Spleen (tissue), 11 donors: ENCODE measurements around the gene SPON1. TPM values are rescaled to one million over a fixed set of nuclear protein-coding genes. Genes with fewer than 3 reads are reported as not detected.

Experiments used
- DNase-seq: peaks from one replicate; pipeline ENCODE4 v3.0.0-alpha.2; 2020
- H3K27ac ChIP-seq, 8 donors: fragments of 200-600 bp; sonication (generic) in 7 of 8; 1 replicate in 4 of 8; 2 replicates in 4 of 8; pipeline versions ENCODE4 v1.5.0 to v1.8.0; 2016 to 2021; ENCODE audit warnings: inconsistent platforms in 4 of 8, mild to moderate bottlenecking in 4 of 8, moderate library complexity in 1 of 8
- H3K27me3 ChIP-seq, 7 donors: fragments of 200-600 bp; sonication (generic) in 6 of 7; replicated peaks in 1 of 7; 1 replicate in 4 of 7; 2 replicates in 3 of 7; pipeline versions ENCODE4 v1.5.0 to v1.8.0; 2016 to 2021; ENCODE audit warnings: inconsistent platforms in 3 of 7, mild to moderate bottlenecking in 1 of 7
- H3K36me3 ChIP-seq, 6 donors: fragments of 200-600 bp; sonication (generic) in 5 of 6; 1 replicate in 4 of 6; 2 replicates in 2 of 6; pipeline versions ENCODE4 v1.5.0 to v1.8.0; 2016 to 2021; ENCODE audit warnings: inconsistent platforms in 2 of 6
- H3K4me1 ChIP-seq, 6 donors: fragments of 200-600 bp; sonication (generic) in 5 of 6; 1 replicate in 3 of 6; 2 replicates in 3 of 6; pipeline versions ENCODE4 v1.5.0 to v1.8.0; 2016 to 2021; ENCODE audit warnings: inconsistent platforms in 3 of 6
- H3K4me3 ChIP-seq, 8 donors: fragments of 200-600 bp; sonication (generic) in 7 of 8; 1 replicate in 4 of 8; 2 replicates in 4 of 8; pipeline versions ENCODE4 v1.5.0 to v1.8.0; 2016 to 2021; ENCODE audit warnings: inconsistent platforms in 4 of 8, mild to moderate bottlenecking in 4 of 8, moderate library complexity in 2 of 8
- H3K9me3 ChIP-seq, 8 donors: fragments of 200-600 bp; sonication (generic) in 7 of 8; 1 replicate in 4 of 8; 2 replicates in 4 of 8; pipeline versions ENCODE4 v1.5.0 to v1.8.0; 2016 to 2021; ENCODE audit warnings: inconsistent platforms in 4 of 8
- POLR2A ChIP-seq, 3 donors: fragments of 450-650 bp; IDR thresholded peaks; one replicate each; pipeline ENCODE4 v1.5.1; 2017; ENCODE audit warnings: antibody characterized with exemption in 3 of 3, mild to moderate bottlenecking in 1 of 3
- POLR2AphosphoS5 ChIP-seq, 3 donors: sonication (generic); formaldehyde crosslinking; IDR thresholded peaks; one replicate each; pipeline ENCODE4 v1.5.1; 2017; ENCODE audit warnings: antibody characterized with exemption in 3 of 3
- WGBS, 5 donors: extraction: QIAGEN DNeasy Blood & Tissue Kit in 3 of 5; methylation state at CpG; one replicate each; pipeline versions ENCODE4 v1.1.5 to v1.1.7; 2013 to 2018; 5-methylcytosine and 5-hydroxymethylcytosine counted together
- intact Hi-C: fragments of 100-400 bp; cut with DNase I; formaldehyde crosslinking; loops from one replicate; pipeline ENCODE4 v1.15.0; 2023; ENCODE audit warnings: low total_unique reads
- polyA plus RNA-seq, 3 donors: library from polyadenylated mRNA; stranded (reverse); fragments of 200-250 nt; gene quantifications; one replicate each; pipeline ENCODE4 v1.2.1, GENCODE V29; 2013
- total RNA-seq, 7 donors: library from RNA; depleted of rRNA in 3 of 7; stranded (reverse); fragments of >200 nt in 3 of 7; fragmentation: NEBNext Ultra II Directional in 4 of 7; extraction: Animal tissue kit (Norgen Biotek cat#: 25700) in 4 of 7; gene quantifications; one replicate each; pipeline versions ENCODE4 v1.1.0 to v1.2.1, GENCODE V29; 2016 to 2021
- TF ChIP-seq, protein P1 (sequence below), 11 experiments: fragments of 200-600 bp in 7 of 11; fragments of 450-650 bp in 4 of 11; sonication (generic) in 4 of 11; IDR thresholded peaks in 8 of 11; conservative IDR thresholded peaks in 3 of 11; 1 replicate in 7 of 11; 2 replicates in 4 of 11; pipeline versions ENCODE4 v1.4.0 to v1.8.0; 2016 to 2021; ENCODE audit warnings: antibody characterized with exemption in 11 of 11, inconsistent platforms in 4 of 11, mild to moderate bottlenecking in 1 of 11
- donor health status: healthy with polysubstance abuse.
- donor health status: DM: no; HTN: no; CAD: no; lungs with moderate emphysema.
- donor health status: DM: no; HTN: no; CAD: no.
- donor health status: Bipolar disorder and iron deficiency.
- donor health status: healthy.
- donor health status: DM: no; HTN: no; CAD: no.
- donor health status: DM: yes; HTN: yes; CAD: no.

The SPON1 gene
- total and polyA plus RNA-seq, 10 donors = 0.72 to 99.2 (median 10.1) TPM

DNA sequence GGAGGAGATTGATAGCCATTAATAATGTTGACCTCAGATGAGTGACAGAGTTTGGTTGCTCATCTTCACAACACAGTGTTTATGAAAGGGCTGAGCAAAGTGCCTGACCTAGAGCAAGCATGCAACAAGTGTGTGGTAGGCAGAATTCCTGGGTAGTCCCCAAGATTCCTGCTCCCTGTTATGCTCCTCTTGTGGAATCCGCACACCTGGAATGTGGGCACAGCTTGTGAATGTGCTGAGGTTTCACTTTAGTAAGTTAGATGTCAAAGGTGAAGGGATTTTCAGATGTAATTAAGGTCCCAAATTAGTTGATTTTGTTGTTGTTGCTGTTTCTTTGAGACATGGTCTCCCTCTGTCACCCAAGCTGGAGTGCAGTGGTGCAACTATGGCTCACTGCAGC is 20.7 kb upstream of the SPON1 start:
- Histone ChIP-seq H3K4me1 (peaks cover 0 to 9% (median 0%) of the 10 kb centered on the region in 6 donors), H3K27ac (no peak overlapping the region), H3K36me3 (no peaks in the 10 kb centered on the region), H3K9me3 (peaks cover 0 to 5% (median 0%) of the 10 kb centered on the region in 8 donors), H3K27me3 (no peaks in the 10 kb centered on the region), H3K4me3 (no peak overlapping the region)
- DNase-seq = no peak
- 87 to 100% (median 93%) methylated on average over 1 of the region's 1 CpG for WGBS, 5 donors
- intact Hi-C loops = no loop called here
- TF ChIP-seq POLR2AphosphoS5 (IDR thresholded peaks at IDR 0.05) (no peak), POLR2A (IDR thresholded peaks at IDR 0.05) (no peak)
- TF ChIP-seq, protein P1, sequence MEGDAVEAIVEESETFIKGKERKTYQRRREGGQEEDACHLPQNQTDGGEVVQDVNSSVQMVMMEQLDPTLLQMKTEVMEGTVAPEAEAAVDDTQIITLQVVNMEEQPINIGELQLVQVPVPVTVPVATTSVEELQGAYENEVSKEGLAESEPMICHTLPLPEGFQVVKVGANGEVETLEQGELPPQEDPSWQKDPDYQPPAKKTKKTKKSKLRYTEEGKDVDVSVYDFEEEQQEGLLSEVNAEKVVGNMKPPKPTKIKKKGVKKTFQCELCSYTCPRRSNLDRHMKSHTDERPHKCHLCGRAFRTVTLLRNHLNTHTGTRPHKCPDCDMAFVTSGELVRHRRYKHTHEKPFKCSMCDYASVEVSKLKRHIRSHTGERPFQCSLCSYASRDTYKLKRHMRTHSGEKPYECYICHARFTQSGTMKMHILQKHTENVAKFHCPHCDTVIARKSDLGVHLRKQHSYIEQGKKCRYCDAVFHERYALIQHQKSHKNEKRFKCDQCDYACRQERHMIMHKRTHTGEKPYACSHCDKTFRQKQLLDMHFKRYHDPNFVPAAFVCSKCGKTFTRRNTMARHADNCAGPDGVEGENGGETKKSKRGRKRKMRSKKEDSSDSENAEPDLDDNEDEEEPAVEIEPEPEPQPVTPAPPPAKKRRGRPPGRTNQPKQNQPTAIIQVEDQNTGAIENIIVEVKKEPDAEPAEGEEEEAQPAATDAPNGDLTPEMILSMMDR (IDR thresholded peaks at IDR 0.05 in 8 of 11, conservative IDR thresholded peaks at IDR 0.05 in 3 of 11) = no peak

DNA sequence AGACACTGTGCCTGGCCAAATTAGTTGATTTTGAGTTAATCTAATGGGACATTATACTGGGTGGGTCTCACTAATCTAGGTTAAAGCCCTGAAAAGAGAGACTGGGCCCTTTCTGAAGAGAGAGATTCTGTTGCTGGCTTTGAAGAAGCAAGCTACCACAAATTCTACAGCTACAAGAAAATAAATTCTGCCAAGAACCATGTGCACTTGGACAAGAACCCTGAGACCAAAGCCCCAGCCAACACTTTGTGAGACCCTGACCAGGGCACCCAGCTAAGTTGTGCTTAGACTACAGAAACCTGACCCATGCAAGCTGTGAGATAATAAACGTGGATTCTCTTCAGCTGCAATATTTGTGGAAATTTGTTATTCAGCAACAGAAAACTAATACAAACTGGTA is 20.1 kb upstream of the SPON1 start:
- no peaks in the 10 kb centered on the region for H3K27me3 ChIP-seq
- TF ChIP-seq, protein P1 (IDR thresholded peaks at IDR 0.05 in 8 of 11, conservative IDR thresholded peaks at IDR 0.05 in 3 of 11) = no peak
- no peak for TF ChIP-seq POLR2AphosphoS5 (IDR thresholded peaks at IDR 0.05)
- TF ChIP-seq POLR2A (IDR thresholded peaks at IDR 0.05) = no peak
- intact Hi-C loops = no loop called here
- no peak for DNase-seq
- peaks cover 0 to 2% (median 0%) of the 10 kb centered on the region in 8 donors for H3K9me3 ChIP-seq
- H3K4me3 ChIP-seq = no peak overlapping the region
- WGBS, 5 donors = 68 to 89% (median 83%) methylated on average over 1 of the region's 1 CpG
- no peak overlapping the region for H3K27ac ChIP-seq
- no peaks in the 10 kb centered on the region for H3K36me3 ChIP-seq
- H3K4me1 ChIP-seq = peaks cover 0 to 9% (median 0%) of the 10 kb centered on the region in 6 donors

DNA sequence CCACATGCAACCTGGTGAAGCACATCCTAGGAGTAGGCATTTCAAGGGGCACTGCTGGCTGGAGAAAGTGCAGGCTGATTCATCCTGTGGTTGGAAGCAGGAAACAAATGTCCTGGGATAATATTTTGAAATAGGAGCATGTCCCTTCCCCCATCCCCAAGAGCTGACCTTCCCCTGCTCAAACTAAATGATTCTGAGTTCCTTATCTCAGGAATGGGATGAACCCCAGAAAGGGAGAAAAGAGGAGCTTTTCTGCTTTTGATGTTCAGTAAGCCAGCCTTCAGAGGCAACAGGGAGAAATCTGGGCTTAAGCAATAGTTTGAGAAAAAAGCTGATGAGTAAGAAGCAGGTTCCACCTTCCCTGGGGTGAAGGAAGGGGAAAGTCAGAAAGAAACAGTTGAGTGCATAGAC is 19.5 kb upstream of the SPON1 start:
- no peaks in the 10 kb centered on the region for H3K36me3 ChIP-seq
- intact Hi-C loops = no loop called here
- TF ChIP-seq POLR2AphosphoS5 (IDR thresholded peaks at IDR 0.05) = no peak
- TF ChIP-seq, protein P1 (IDR thresholded peaks at IDR 0.05 in 8 of 11, conservative IDR thresholded peaks at IDR 0.05 in 3 of 11) = no peak
- no peak for TF ChIP-seq POLR2A (IDR thresholded peaks at IDR 0.05)
- H3K4me3 ChIP-seq = no peak overlapping the region
- no peak overlapping the region for H3K27ac ChIP-seq
- no peaks in the 10 kb centered on the region for H3K9me3 ChIP-seq
- H3K27me3 ChIP-seq = no peaks in the 10 kb centered on the region
- peaks cover 0 to 9% (median 0%) of the 10 kb centered on the region in 6 donors for H3K4me1 ChIP-seq
- no peak for DNase-seq

DNA sequence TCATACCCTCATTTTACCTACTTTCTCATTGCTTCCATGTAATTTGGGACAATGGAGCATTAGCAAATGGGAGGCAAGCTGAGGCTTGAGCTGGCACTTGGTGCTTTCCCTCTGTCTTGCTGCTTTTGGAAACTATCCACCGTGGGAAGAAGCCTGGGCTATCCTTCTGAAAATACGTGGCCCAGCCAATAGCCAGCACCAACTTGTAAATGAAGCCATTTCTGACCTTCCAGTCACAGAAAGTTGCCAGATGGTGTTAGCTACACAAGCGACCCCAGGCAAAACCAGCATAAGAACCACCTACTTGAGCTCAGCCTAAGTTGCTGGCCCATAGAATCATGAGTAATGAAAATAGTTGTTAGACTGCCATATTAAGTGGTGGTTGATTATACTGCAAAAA is 18.5 kb upstream of the SPON1 start:
- H3K36me3 ChIP-seq = no peaks in the 10 kb centered on the region
- H3K27ac ChIP-seq = no peak overlapping the region
- intact Hi-C loops = no loop called here
- TF ChIP-seq, protein P1 (IDR thresholded peaks at IDR 0.05 in 8 of 11, conservative IDR thresholded peaks at IDR 0.05 in 3 of 11) = no peak
- TF ChIP-seq POLR2AphosphoS5 (IDR thresholded peaks at IDR 0.05) = no peak
- no peak for TF ChIP-seq POLR2A (IDR thresholded peaks at IDR 0.05)
- WGBS, 5 donors = 76 to 91% (median 88%) methylated on average over 3 of the region's 3 CpGs
- no peaks in the 10 kb centered on the region for H3K27me3 ChIP-seq
- DNase-seq = no peak
- H3K9me3 ChIP-seq = no peaks in the 10 kb centered on the region
- peaks cover 0 to 9% (median 0%) of the 10 kb centered on the region in 6 donors for H3K4me1 ChIP-seq
- H3K4me3 ChIP-seq = no peak overlapping the region
